Measurements from ENCODE around the gene WAC. TPM values are rescaled to one million over a fixed set of nuclear protein-coding genes. Genes with fewer than 3 reads are reported as not detected.

WAC gene
- total and polyA plus RNA-seq, 9 of the 15 experiments (the other 6 are each of a cell fraction or from before 2014, with no cell fraction given) = 24.8 to 123 (median 78.2) TPM

DNA sequence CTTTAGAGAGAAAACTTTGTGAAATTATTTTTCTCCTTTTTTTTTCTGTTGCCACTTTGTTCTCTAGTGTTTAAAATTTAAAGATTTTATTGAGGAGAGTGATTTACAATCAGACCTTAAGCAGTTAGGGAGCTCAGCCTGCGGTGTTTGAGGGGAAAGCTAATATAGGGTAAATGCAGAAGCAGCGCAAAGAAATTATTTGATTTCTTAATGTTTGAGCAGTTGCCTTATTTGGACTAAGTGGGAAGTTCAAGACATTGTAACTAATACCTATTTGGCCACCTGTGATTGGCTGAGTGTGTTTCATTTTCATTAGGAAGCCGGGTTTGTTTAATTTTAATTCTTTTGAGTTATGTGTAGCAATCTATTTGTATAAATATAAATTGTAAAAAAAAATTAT is 25.3 kb downstream of the WAC start:
- in situ Hi-C loops (cut with MboI) (no loop called here), intact Hi-C loops (cut with micrococcal nuclease) (no loop called here)
- no peak overlapping the region for H3K27ac ChIP-seq (ENCODE audit: extremely low read depth, low read depth, low read length)
- ATAC-seq (no peak), FAIRE-seq (no peak), DNase-seq (ENCODE audit: extremely low read depth in 1 of 4, low spot score in 3 of 4) (no peak)
- no peak overlapping the region for H3K9ac ChIP-seq (ENCODE audit: insufficient read depth in 1 of 2, low read depth in 2 of 2, low read length in 2 of 2)
- no peaks in the 10 kb centered on the region; the same call in 1 of the 2 replicates for H3K9me3 ChIP-seq (replicated peaks; ENCODE audit: control insufficient read depth, insufficient read depth, low read depth, low read length)
- TF ChIP-seq MAFK (IDR thresholded peaks at IDR 0.05; ENCODE audit: low read length) (no peak), GATAD2A (IDR thresholded peaks at IDR 0.05) (no peak), KDM1A (IDR thresholded peaks at IDR 0.05) (no peak), DNMT1 (IDR thresholded peaks at IDR 0.05) (no peak), NCOA1 (IDR thresholded peaks at IDR 0.05; ENCODE audit: low read depth) (no peak), BRD9 (IDR thresholded peaks at IDR 0.05; ENCODE audit: low read depth, partially characterized antibody) (no peak)
- no peaks in the 10 kb centered on the region for H3K9me1 ChIP-seq (ENCODE audit: control insufficient read depth, insufficient read depth, low read length)
- CTCF ChIA-PET (ENCODE audit: low intra/inter-chr PET ratio) = no interaction called here
- peaks cover 91% of the 10 kb centered on the region for H3K36me3 ChIP-seq (ENCODE audit: control insufficient read depth, insufficient read depth, low read length)
- BruUV-seq (replicated peaks) = no TSS peak
- H3K4me1 ChIP-seq (replicated peaks in 1 of 2; ENCODE audit: control insufficient read depth in 2 of 2, insufficient read depth in 2 of 2, low read length in 2 of 2) = no peaks in the 10 kb centered on the region; a peak in 1 of 5 replicates
- POLR2A ChIA-PET = interaction anchor here (3.5 kb wide), 1 partner anchor 14 kb away, joined by 22 read pairs; no protein-coding TSS in a partner anchor
- no peak overlapping the region for H3K4me2 ChIP-seq (ENCODE audit: insufficient read depth, low read length)
- peaks cover 100% of the 10 kb centered on the region for H3K79me2 ChIP-seq (ENCODE audit: control insufficient read depth, insufficient read depth, low read length)
- no peaks in the 10 kb centered on the region for H3K27me3 ChIP-seq (ENCODE audit: control insufficient read depth in 2 of 2, insufficient read depth in 2 of 2, low read length in 2 of 2)
- H2AFZ ChIP-seq (ENCODE audit: low read depth, low read length) = no peak overlapping the region
- peaks cover 41% of the 10 kb centered on the region for H4K20me1 ChIP-seq (replicated peaks; ENCODE audit: control insufficient read depth, insufficient read depth, low read length)
- H3K4me3 ChIP-seq = no peak overlapping the region
- WGBS (ENCODE audit: insufficient coverage, low coverage, missing lambda C conversion rate) = 98% methylated on average over 3 of the region's 3 CpGs

DNA sequence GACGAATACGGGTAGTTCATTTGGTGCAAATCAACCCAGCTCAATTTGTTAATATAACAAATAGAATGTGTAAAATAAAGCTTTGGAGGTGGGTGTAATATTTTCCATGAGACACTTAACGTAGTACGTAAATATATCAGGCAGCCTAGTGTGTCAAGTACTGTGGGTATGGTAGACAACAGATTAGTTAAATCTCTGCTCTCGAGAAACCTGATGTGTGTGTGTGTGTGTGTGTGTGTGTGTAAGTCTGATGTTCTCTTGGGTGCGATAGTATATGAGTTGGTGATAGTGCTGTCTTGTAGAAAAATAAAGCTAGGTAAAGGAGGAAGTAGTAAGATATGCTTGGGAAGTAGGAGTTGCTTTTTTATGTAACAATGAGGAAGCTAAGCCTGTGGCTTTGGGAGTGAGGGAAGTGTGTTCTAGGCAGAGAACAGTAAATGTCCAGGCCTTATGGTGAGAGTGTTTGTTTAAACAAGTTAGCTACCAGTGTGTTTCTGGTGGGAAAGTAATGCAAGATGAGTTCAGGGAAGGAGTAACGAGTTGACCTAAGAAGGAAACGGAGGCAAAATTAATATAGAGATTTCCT is 26.1 kb downstream of the WAC start:
- no peak for FAIRE-seq
- Histone ChIP-seq H3K27me3 (ENCODE audit: control insufficient read depth in 2 of 2, insufficient read depth in 2 of 2, low read length in 2 of 2) (no peaks in the 10 kb centered on the region), H3K4me3 (no peak overlapping the region), H3K27ac (ENCODE audit: extremely low read depth, low read depth, low read length) (no peak overlapping the region), H3K79me2 (ENCODE audit: control insufficient read depth, insufficient read depth, low read length) (peaks cover 98% of the 10 kb centered on the region), H3K36me3 (ENCODE audit: control insufficient read depth, insufficient read depth, low read length) (peaks cover 87% of the 10 kb centered on the region), H3K9me1 (ENCODE audit: control insufficient read depth, insufficient read depth, low read length) (no peaks in the 10 kb centered on the region), H2AFZ (ENCODE audit: low read depth, low read length) (no peak overlapping the region), H3K4me1 (replicated peaks in 1 of 2; ENCODE audit: control insufficient read depth in 2 of 2, insufficient read depth in 2 of 2, low read length in 2 of 2) (no peaks in the 10 kb centered on the region; a peak in 1 of 5 replicates), H4K20me1 (replicated peaks; ENCODE audit: control insufficient read depth, insufficient read depth, low read length) (peaks cover 38% of the 10 kb centered on the region), H3K4me2 (ENCODE audit: insufficient read depth, low read length) (no peak overlapping the region), H3K9ac (ENCODE audit: insufficient read depth in 1 of 2, low read depth in 2 of 2, low read length in 2 of 2) (no peak overlapping the region), H3K9me3 (replicated peaks; ENCODE audit: control insufficient read depth, insufficient read depth, low read depth, low read length) (no peaks in the 10 kb centered on the region; the same call in 1 of the 2 replicates)
- ATAC-seq = no peak; the same call in 2 of the 3 replicates
- no TSS peak for BruUV-seq (replicated peaks)
- TF ChIP-seq ETV6 (IDR thresholded peaks at IDR 0.05; ENCODE audit: borderline replicate concordance in 1 of 2, low read depth in 2 of 2, low read length in 1 of 2) (peak in 1 of 2 experiments; percentile 76; a peak in 1 of 4 replicates), ETV6 (CRISPR knock-in tag; IDR thresholded peaks at IDR 0.05; ENCODE audit: borderline replicate concordance) (no peak), ARID2 (IDR thresholded peaks at IDR 0.05) (no peak)
- CTCF ChIA-PET (ENCODE audit: low intra/inter-chr PET ratio) = no interaction called here
- POLR2A ChIA-PET = interaction anchor here (1.6 to 3.5 kb wide), 2 partner anchors 8 to 15 kb away, joined by 7 to 22 read pairs; no protein-coding TSS in a partner anchor
- no peak for DNase-seq (ENCODE audit: extremely low read depth in 1 of 4, low spot score in 3 of 4)
- intact Hi-C loops (cut with micrococcal nuclease) (no loop called here), in situ Hi-C loops (cut with MboI) (no loop called here)
- WGBS (ENCODE audit: insufficient coverage, low coverage, missing lambda C conversion rate) = 75% methylated on average over 8 of the region's 8 CpGs

Measured in K562 (cell line).